ENCODE results near the gene GPC6.

GPC6 gene

DNA sequence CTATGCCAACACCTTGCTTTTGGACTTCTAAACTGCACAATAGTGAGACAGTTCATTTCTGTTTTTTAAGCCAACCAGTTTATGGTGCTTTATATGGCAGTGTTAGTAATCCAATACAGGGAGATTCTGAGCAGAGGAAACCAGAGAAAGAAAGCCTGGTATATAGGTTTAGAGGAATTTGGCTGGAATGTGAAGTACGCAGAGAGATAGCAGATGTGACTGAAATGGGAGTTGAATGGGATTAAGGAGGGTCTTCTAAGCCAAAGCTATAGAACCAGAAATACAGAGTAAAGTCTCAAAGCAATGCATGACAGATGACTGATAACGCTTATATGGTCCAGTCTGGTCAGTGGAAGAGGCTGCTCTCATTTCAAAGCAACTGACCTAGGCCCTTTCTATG lies 453.7 kb downstream of the GPC6 start:
- Histone ChIP-seq H3K9me3 (ENCODE audit: severe bottlenecking) (no peaks in the 10 kb centered on the region), H3K27me3 (ENCODE audit: insufficient read depth, poor library complexity, severe bottlenecking) (no peaks in the 10 kb centered on the region), H3K4me1 (ENCODE audit: insufficient read depth, poor library complexity, severe bottlenecking) (no peaks in the 10 kb centered on the region), H3K36me3 (ENCODE audit: low read depth) (no peaks in the 10 kb centered on the region), H3K4me3 (ENCODE audit: severe bottlenecking) (no peak overlapping the region), H3K27ac (ENCODE audit: poor library complexity, severe bottlenecking) (no peak overlapping the region)
- TF ChIP-seq, protein P1, sequence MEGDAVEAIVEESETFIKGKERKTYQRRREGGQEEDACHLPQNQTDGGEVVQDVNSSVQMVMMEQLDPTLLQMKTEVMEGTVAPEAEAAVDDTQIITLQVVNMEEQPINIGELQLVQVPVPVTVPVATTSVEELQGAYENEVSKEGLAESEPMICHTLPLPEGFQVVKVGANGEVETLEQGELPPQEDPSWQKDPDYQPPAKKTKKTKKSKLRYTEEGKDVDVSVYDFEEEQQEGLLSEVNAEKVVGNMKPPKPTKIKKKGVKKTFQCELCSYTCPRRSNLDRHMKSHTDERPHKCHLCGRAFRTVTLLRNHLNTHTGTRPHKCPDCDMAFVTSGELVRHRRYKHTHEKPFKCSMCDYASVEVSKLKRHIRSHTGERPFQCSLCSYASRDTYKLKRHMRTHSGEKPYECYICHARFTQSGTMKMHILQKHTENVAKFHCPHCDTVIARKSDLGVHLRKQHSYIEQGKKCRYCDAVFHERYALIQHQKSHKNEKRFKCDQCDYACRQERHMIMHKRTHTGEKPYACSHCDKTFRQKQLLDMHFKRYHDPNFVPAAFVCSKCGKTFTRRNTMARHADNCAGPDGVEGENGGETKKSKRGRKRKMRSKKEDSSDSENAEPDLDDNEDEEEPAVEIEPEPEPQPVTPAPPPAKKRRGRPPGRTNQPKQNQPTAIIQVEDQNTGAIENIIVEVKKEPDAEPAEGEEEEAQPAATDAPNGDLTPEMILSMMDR (IDR thresholded peaks at IDR 0.05; ENCODE audit: poor library complexity, severe bottlenecking): no peak
- ATAC-seq (ENCODE audit: low read depth) (no peak), DNase-seq (ENCODE audit: low spot score) (no peak)

DNA sequence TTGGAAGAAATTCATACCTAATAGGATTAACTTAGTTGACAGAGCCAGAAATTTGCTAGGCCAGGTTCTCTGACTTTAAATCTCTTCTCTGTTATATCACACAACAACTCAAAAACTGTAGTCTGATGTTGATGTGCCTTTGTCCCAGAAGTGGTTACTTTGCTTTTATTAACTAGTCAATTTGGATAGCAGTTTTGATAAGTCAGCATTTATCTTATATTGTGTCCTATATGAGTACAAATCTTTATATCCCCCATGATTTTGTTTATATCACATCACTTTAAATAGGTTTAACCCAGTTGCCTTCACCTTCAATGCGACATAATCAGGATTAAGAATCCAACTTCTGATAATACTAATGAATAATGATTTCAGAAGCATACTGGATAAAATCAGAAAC lies 459.3 kb downstream of the GPC6 start:
- Histone ChIP-seq H3K9me3 (ENCODE audit: severe bottlenecking) (no peaks in the 10 kb centered on the region), H3K27ac (ENCODE audit: poor library complexity, severe bottlenecking) (no peak overlapping the region), H3K4me3 (ENCODE audit: severe bottlenecking) (no peak overlapping the region), H3K36me3 (ENCODE audit: low read depth) (no peaks in the 10 kb centered on the region), H3K4me1 (ENCODE audit: insufficient read depth, poor library complexity, severe bottlenecking) (no peaks in the 10 kb centered on the region), H3K27me3 (ENCODE audit: insufficient read depth, poor library complexity, severe bottlenecking) (no peaks in the 10 kb centered on the region)
- DNase-seq (ENCODE audit: low spot score) (no peak), ATAC-seq (ENCODE audit: low read depth) (no peak)
- TF ChIP-seq, protein P1 (IDR thresholded peaks at IDR 0.05; ENCODE audit: poor library complexity, severe bottlenecking): no peak

DNA sequence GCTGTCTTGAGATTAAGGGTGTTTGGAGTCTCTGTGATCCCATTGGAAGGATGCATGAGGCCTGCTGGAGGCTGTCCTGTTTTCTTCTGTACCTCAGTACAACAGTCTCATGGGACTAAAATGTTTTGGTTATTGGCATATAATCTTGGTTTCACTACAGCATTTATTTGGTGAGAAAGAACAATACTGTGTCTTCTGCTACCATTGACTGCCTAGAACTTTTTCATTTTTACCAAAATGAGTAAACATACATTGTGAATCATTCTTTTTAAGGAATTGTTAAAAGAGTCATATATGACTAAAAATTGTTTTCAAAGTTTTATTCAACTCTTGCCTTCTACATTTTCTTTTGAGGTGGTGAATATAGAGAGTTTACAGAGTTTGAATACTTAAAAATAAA lies 459.8 kb downstream of the GPC6 start:
- no peak overlapping the region for H3K27ac ChIP-seq (ENCODE audit: poor library complexity, severe bottlenecking)
- H3K36me3 ChIP-seq (ENCODE audit: low read depth): no peaks in the 10 kb centered on the region
- H3K9me3 ChIP-seq (ENCODE audit: severe bottlenecking): no peaks in the 10 kb centered on the region
- no peak for ATAC-seq (ENCODE audit: low read depth)
- H3K27me3 ChIP-seq (ENCODE audit: insufficient read depth, poor library complexity, severe bottlenecking): no peaks in the 10 kb centered on the region
- H3K4me1 ChIP-seq (ENCODE audit: insufficient read depth, poor library complexity, severe bottlenecking): no peaks in the 10 kb centered on the region
- H3K4me3 ChIP-seq (ENCODE audit: severe bottlenecking): no peak overlapping the region
- TF ChIP-seq, protein P1 (IDR thresholded peaks at IDR 0.05; ENCODE audit: poor library complexity, severe bottlenecking): no peak
- DNase-seq (ENCODE audit: low spot score): no peak

DNA sequence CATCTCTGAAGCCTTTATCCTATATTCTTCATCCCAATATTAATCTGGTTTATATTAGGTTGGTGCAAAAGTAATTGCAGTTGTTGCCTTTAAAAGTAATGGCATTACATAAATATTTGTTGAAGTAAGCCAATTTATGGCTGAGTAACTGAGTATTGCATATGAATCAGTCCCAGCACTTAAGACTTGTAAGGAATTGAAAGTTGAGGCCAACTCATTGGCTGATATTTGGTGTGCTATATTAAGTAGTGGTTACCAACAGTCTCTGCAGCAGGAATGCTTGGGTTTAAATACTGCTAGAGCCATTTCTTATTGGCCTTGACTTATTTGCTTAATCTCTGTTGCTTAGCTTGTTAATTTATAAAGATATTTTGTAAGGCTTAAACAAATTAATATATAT lies 460.7 kb downstream of the GPC6 start:
- no peak overlapping the region for H3K4me3 ChIP-seq (ENCODE audit: severe bottlenecking)
- ATAC-seq (ENCODE audit: low read depth) (no peak), DNase-seq (ENCODE audit: low spot score) (no peak)
- no peaks in the 10 kb centered on the region for H3K27me3 ChIP-seq (ENCODE audit: insufficient read depth, poor library complexity, severe bottlenecking)
- TF ChIP-seq, protein P1 (IDR thresholded peaks at IDR 0.05; ENCODE audit: poor library complexity, severe bottlenecking): no peak
- no peaks in the 10 kb centered on the region for H3K36me3 ChIP-seq (ENCODE audit: low read depth)
- no peaks in the 10 kb centered on the region for H3K4me1 ChIP-seq (ENCODE audit: insufficient read depth, poor library complexity, severe bottlenecking)
- H3K27ac ChIP-seq (ENCODE audit: poor library complexity, severe bottlenecking): no peak overlapping the region
- no peaks in the 10 kb centered on the region for H3K9me3 ChIP-seq (ENCODE audit: severe bottlenecking)

DNA sequence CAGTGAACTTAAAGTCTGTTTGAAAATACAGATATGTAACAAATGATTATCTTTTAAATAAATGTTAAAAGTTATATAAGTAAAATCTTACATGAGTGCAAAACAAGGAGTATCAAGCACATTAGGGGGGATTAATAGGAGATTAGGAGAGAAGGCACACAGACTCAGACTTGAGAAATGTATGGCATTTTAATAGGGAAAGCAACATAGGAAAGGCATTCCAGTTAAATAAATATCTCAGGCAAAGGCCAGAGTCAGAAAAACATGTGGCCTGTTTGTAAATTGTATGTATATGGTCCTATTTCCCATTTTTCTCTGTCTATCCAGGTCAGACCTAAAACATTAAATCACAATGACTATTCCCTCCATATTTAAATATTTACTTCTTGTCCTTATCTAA lies 462.7 kb downstream of the GPC6 start:
- no peaks in the 10 kb centered on the region for H3K36me3 ChIP-seq (ENCODE audit: low read depth)

More for the DNA sequence above, 462.7 kb downstream of the GPC6 start:
- no peaks in the 10 kb centered on the region for H3K9me3 ChIP-seq (ENCODE audit: severe bottlenecking)
- H3K27ac ChIP-seq (ENCODE audit: poor library complexity, severe bottlenecking): no peak overlapping the region
- H3K4me1 ChIP-seq (ENCODE audit: insufficient read depth, poor library complexity, severe bottlenecking): no peaks in the 10 kb centered on the region
- no peak for ATAC-seq (ENCODE audit: low read depth)
- no peak for DNase-seq (ENCODE audit: low spot score)
- TF ChIP-seq, protein P1 (IDR thresholded peaks at IDR 0.05; ENCODE audit: poor library complexity, severe bottlenecking): no peak
- no peak overlapping the region for H3K4me3 ChIP-seq (ENCODE audit: severe bottlenecking)
- no peaks in the 10 kb centered on the region for H3K27me3 ChIP-seq (ENCODE audit: insufficient read depth, poor library complexity, severe bottlenecking)
